ENCODE results near the gene COL17A1.

The COL17A1 gene

GRCh38 chr10:104043854-104044253 lies 41.8 kb downstream of the COL17A1 start:
- Histone ChIP-seq H3F3A (ENCODE audit: insufficient read depth, low read length) (no peaks in the 10 kb centered on the region), H3K9me2 (ENCODE audit: low read depth, low read length) (no peaks in the 10 kb centered on the region), H3K4me1 (ENCODE audit: insufficient read depth, low read length, severe bottlenecking) (no peaks in the 10 kb centered on the region), H3K27me3 (ENCODE audit: insufficient read depth, low read length) (no peaks in the 10 kb centered on the region; the same call in 1 of the 2 replicates), H3K4me3 (ENCODE audit: low read depth, low read length, poor library complexity, severe bottlenecking) (no peak overlapping the region), H3K9ac (ENCODE audit: low read length) (no peak overlapping the region), H2AFZ (ENCODE audit: low read length) (no peak overlapping the region), H3K9me3 (ENCODE audit: low read length) (no peaks in the 10 kb centered on the region), H3K4me2 (ENCODE audit: low read length) (no peak overlapping the region), H3K79me2 (ENCODE audit: insufficient read depth, low read length) (no peaks in the 10 kb centered on the region), H3K36me3 (ENCODE audit: insufficient read depth, low read length) (no peaks in the 10 kb centered on the region), H4K20me1 (ENCODE audit: insufficient read depth, low read length) (no peaks in the 10 kb centered on the region), H3K27ac (ENCODE audit: low read depth, low read length, poor library complexity, severe bottlenecking) (no peak overlapping the region)
- TF ChIP-seq EZH2 (IDR thresholded peaks at IDR 0.05; ENCODE audit: borderline replicate concordance, low read length), result no peak
- no peak for TF ChIP-seq CTCF (IDR thresholded peaks at IDR 0.05; ENCODE audit: low read length)

GRCh38 chr10:104043185-104043830 lies 42.4 kb downstream of the COL17A1 start:
- no peak overlapping the region for H3K4me2 ChIP-seq (ENCODE audit: low read length)

GRCh38 chr10:104041891-104042535 lies 43.7 kb downstream of the COL17A1 start:
- H3K36me3 ChIP-seq (ENCODE audit: insufficient read depth, low read length), result no peaks in the 10 kb centered on the region
- H3K4me3 ChIP-seq (ENCODE audit: low read depth, low read length, poor library complexity, severe bottlenecking), result no peak overlapping the region
- H3K27me3 ChIP-seq (ENCODE audit: insufficient read depth, low read length), result no peaks in the 10 kb centered on the region; the same call in 1 of the 2 replicates
- H3K79me2 ChIP-seq (ENCODE audit: insufficient read depth, low read length), result no peaks in the 10 kb centered on the region
- no peak overlapping the region for H2AFZ ChIP-seq (ENCODE audit: low read length)
- no peaks in the 10 kb centered on the region for H4K20me1 ChIP-seq (ENCODE audit: insufficient read depth, low read length)
- no peaks in the 10 kb centered on the region for H3F3A ChIP-seq (ENCODE audit: insufficient read depth, low read length)
- no peaks in the 10 kb centered on the region for H3K9me2 ChIP-seq (ENCODE audit: low read depth, low read length)
- TF ChIP-seq CTCF (IDR thresholded peaks at IDR 0.05; ENCODE audit: low read length), result no peak
- no peak for TF ChIP-seq EZH2 (IDR thresholded peaks at IDR 0.05; ENCODE audit: borderline replicate concordance, low read length)
- no peak overlapping the region for H3K27ac ChIP-seq (ENCODE audit: low read depth, low read length, poor library complexity, severe bottlenecking)
- H3K9ac ChIP-seq (ENCODE audit: low read length), result no peak overlapping the region
- no peaks in the 10 kb centered on the region for H3K9me3 ChIP-seq (ENCODE audit: low read length)
- no peak overlapping the region for H3K4me2 ChIP-seq (ENCODE audit: low read length)
- no peaks in the 10 kb centered on the region for H3K4me1 ChIP-seq (ENCODE audit: insufficient read depth, low read length, severe bottlenecking)

More at GRCh38 chr10:104043185-104043830, 42.4 kb downstream of the COL17A1 start:
- Histone ChIP-seq H3K4me3 (ENCODE audit: low read depth, low read length, poor library complexity, severe bottlenecking) (no peak overlapping the region), H4K20me1 (ENCODE audit: insufficient read depth, low read length) (no peaks in the 10 kb centered on the region), H3K36me3 (ENCODE audit: insufficient read depth, low read length) (no peaks in the 10 kb centered on the region), H3K79me2 (ENCODE audit: insufficient read depth, low read length) (no peaks in the 10 kb centered on the region), H2AFZ (ENCODE audit: low read length) (no peak overlapping the region), H3K9me2 (ENCODE audit: low read depth, low read length) (no peaks in the 10 kb centered on the region), H3F3A (ENCODE audit: insufficient read depth, low read length) (no peaks in the 10 kb centered on the region), H3K27me3 (ENCODE audit: insufficient read depth, low read length) (no peaks in the 10 kb centered on the region; the same call in 1 of the 2 replicates), H3K9ac (ENCODE audit: low read length) (no peak overlapping the region), H3K4me1 (ENCODE audit: insufficient read depth, low read length, severe bottlenecking) (no peaks in the 10 kb centered on the region), H3K9me3 (ENCODE audit: low read length) (no peaks in the 10 kb centered on the region), H3K27ac (ENCODE audit: low read depth, low read length, poor library complexity, severe bottlenecking) (no peak overlapping the region)
- TF ChIP-seq EZH2 (IDR thresholded peaks at IDR 0.05; ENCODE audit: borderline replicate concordance, low read length), result no peak
- no peak for TF ChIP-seq CTCF (IDR thresholded peaks at IDR 0.05; ENCODE audit: low read length)
